Lung (tissue), 12 donors: ENCODE results near the gene KCNAB2. TPM values are rescaled to one million over a fixed set of nuclear protein-coding genes. Genes with fewer than 3 reads are reported as not detected.
A peak's percentile ranks its signal among the peaks of the same experiment; 100 is the strongest.

Experiments used
- ATAC-seq: fragments of 200-7000 bp; cut with Tn5 transposase; one replicate; pipeline ENCODE4 v1.9.1; 2020; ENCODE audit warnings: moderate number of reproducible peaks; ENCODE audit not compliant: insufficient read depth, low FRiP score
- DNase-seq, 3 donors: peaks; one replicate each; pipeline ENCODE4 v3.0.0-alpha.2; 2013 to 2017
- H3K27ac ChIP-seq, 2 donors: one replicate each; pipeline ENCODE4 v1.5.1; 2013; ENCODE audit warnings: mild to moderate bottlenecking in 2 of 2, moderate library complexity in 2 of 2, control low read depth in 1 of 2, inconsistent platforms in 1 of 2, low read depth in 1 of 2, low read length in 1 of 2
- H3K27me3 ChIP-seq, 3 donors: one replicate each; pipeline ENCODE4 v1.5.1; 2013; ENCODE audit warnings: low read length in 2 of 3; ENCODE audit not compliant: control insufficient read depth in 3 of 3, insufficient read depth in 3 of 3
- H3K36me3 ChIP-seq, 4 donors: one replicate each; pipeline ENCODE4 v1.5.1; 2013; ENCODE audit warnings: low read length in 4 of 4, mild to moderate bottlenecking in 1 of 4, moderate library complexity in 1 of 4; ENCODE audit not compliant: control insufficient read depth in 4 of 4, insufficient read depth in 4 of 4
- H3K4me1 ChIP-seq, 5 donors: one replicate each; pipeline ENCODE4 v1.5.1; 2013; ENCODE audit warnings: low read length in 5 of 5, mild to moderate bottlenecking in 2 of 5, moderate library complexity in 1 of 5; ENCODE audit not compliant: control insufficient read depth in 5 of 5, insufficient read depth in 5 of 5
- H3K4me3 ChIP-seq: one replicate; pipeline ENCODE4 v1.5.1; 2013; ENCODE audit warnings: mild to moderate bottlenecking, control low read depth, moderate library complexity
- H3K9ac ChIP-seq, 2 donors: one replicate each; pipeline ENCODE4 v1.5.1; 2013; ENCODE audit warnings: low read length in 2 of 2, control low read depth in 1 of 2; ENCODE audit not compliant: insufficient read depth in 1 of 2
- H3K9me3 ChIP-seq, 4 donors: one replicate each; pipeline ENCODE4 v1.5.1; 2013; ENCODE audit warnings: low read length in 3 of 4, mild to moderate bottlenecking in 1 of 4, moderate library complexity in 1 of 4; ENCODE audit not compliant: control insufficient read depth in 4 of 4, insufficient read depth in 3 of 4
- CTCF ChIP-seq: IDR thresholded peaks from 2 replicates; pipeline ENCODE4 v1.5.1; 2012; ENCODE audit warnings: mild to moderate bottlenecking; ENCODE audit errors: control extremely low read depth, extremely low read depth
- WGBS, 2 donors: extraction: QIAGEN DNeasy Blood & Tissue Kit; methylation state at CpG; one replicate each; pipeline ENCODE4 v1.1.7; 2013; 5-methylcytosine and 5-hydroxymethylcytosine counted together
- polyA plus RNA-seq, 2 donors: library from polyadenylated mRNA; stranded (reverse); fragments of 200-250 nt; gene quantifications; one replicate each; pipeline ENCODE4 v1.2.1, GENCODE V29; 2013
- total RNA-seq, 2 donors: library from RNA; depleted of rRNA in 1 of 2; stranded (reverse); fragments of >200 nt in 1 of 2; gene quantifications; one replicate each; pipeline ENCODE4 v1.2.1, GENCODE V29; 2014 to 2021
- donor health status: control.
- donor health status: control.
- donor health status: Bipolar disorder and iron deficiency.
- donor health status: healthy.
- donor health status: DM: yes; HTN: yes; CAD: no.

Gene KCNAB2
- total and polyA plus RNA-seq, 4 donors: 13.7 to 86.4 (median 45.5) TPM

DNA sequence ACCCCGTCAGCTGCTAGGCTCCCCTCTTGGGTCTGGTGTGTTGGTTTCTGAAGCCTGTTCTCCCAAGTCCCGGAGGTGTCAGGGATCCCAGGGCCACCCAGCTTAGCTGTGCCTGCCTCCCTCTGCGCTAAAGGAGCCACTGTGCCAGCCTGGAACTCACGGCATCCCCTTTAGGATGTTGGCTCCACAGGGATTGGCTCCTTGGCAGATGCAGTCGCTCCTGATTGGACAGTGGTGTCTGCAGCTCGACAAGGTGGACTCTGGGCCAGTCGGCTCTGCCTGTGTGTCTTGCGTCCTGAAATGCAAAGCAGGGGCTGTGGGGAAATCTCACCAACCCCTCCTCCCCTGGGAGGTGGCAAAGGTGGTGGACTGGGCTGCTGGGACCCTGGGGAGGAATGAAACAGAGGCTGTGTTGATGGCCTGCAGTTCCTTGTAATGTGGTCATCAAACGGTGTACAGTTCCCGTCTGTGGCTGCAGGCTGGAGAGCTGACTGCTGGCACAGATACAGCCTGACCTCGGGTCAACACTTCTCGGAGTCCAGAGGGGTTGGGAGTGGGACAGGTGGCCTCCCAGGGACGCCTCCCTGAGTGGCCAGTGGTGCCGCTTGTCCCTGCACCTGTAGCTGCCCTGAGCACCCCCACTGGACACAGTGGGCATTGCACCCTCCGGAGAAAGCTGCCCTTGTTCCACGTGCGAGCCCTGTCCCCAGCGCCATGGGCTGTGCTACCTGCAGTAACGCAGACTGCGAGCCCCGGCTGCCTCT lies 11.5 kb upstream of the KCNAB2 start:
- no peak overlapping the region for H3K27ac ChIP-seq
- peaks cover 0 to 2% (median 0%) of the 10 kb centered on the region in 4 donors for H3K9me3 ChIP-seq
- peaks cover 0 to 8% (median 6%) of the 10 kb centered on the region in 3 donors for H3K27me3 ChIP-seq
- ATAC-seq: peak; percentile 47
- WGBS, 2 donors: 35 to 51% methylated on average over 19 to 21 of the region's 21 CpGs
- H3K4me1 ChIP-seq: peaks cover 0 to 2% (median 0%) of the 10 kb centered on the region in 5 donors
- H3K36me3 ChIP-seq: peaks cover 0 to 1% (median 0%) of the 10 kb centered on the region in 4 donors
- no peak overlapping the region for H3K4me3 ChIP-seq
- DNase-seq: peak in 1 of 3 donors; percentile 4
- peak; percentile 13 for TF ChIP-seq CTCF
- H3K9ac ChIP-seq: no peak overlapping the region

GRCh38 chr1:6034750-6035096 lies 11.0 kb upstream of the KCNAB2 start:
- Histone ChIP-seq H3K4me1 (peaks cover 0 to 2% (median 0%) of the 10 kb centered on the region in 5 donors), H3K27ac (no peak overlapping the region), H3K27me3 (peaks cover 0 to 8% (median 6%) of the 10 kb centered on the region in 3 donors), H3K9me3 (peaks cover 0 to 2% (median 0%) of the 10 kb centered on the region in 4 donors), H3K9ac (no peak overlapping the region), H3K4me3 (no peak overlapping the region), H3K36me3 (no peaks in the 10 kb centered on the region)
- 73 to 83% methylated on average over 10 of the region's 10 CpGs for WGBS, 2 donors
- TF ChIP-seq CTCF: no peak
- DNase-seq: no peak
- no peak for ATAC-seq

DNA sequence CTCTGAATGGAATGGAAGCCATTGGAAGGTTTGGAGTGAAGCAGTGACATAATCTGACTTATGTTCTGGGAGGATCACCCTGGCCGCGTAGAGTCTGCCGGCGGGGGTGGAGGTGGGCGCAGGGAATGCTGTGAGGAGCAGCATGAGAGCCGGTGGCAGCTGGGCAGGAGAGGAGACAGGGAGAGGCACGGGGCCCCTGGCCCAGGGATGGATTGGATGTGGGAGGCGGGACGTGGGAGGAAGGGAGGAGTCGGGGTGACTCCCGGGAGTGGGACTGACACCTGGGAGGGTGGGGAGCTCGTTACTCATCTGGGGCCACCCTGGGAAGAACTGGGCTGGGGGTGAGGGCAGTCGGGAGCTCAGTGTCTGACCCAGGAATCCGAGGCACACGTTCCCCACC lies 10.4 kb upstream of the KCNAB2 start:
- Histone ChIP-seq H3K9ac (no peak overlapping the region), H3K27me3 (peaks cover 0 to 12% (median 6%) of the 10 kb centered on the region in 3 donors), H3K27ac (no peak overlapping the region), H3K9me3 (peaks cover 0 to 2% (median 0%) of the 10 kb centered on the region in 4 donors), H3K4me3 (no peak overlapping the region), H3K36me3 (no peaks in the 10 kb centered on the region), H3K4me1 (no peaks in the 10 kb centered on the region)
- no peak for TF ChIP-seq CTCF
- ATAC-seq (no peak), DNase-seq (no peak)
- 72 to 85% methylated on average over 13 to 15 of the region's 15 CpGs for WGBS, 2 donors
